A549 (cell line): ENCODE data around the gene PPFIA4. TPM values are rescaled to one million over a fixed set of nuclear protein-coding genes. Genes with fewer than 3 reads are reported as not detected.

Source experiments
- ATAC-seq, 2 experiments: fragments of 200-7000 bp in 1 of 2; fragments of >200 bp in 1 of 2; cut with Nextera tagmentation in 1 of 2; cut with Tn5 transposase in 1 of 2; 3 replicates each; pipeline versions ENCODE4 v1.8.0 to v1.9.1; 2018 to 2020; ENCODE audit warnings: mild to moderate bottlenecking in 1 of 2, moderate library complexity in 1 of 2
- CTCF ChIA-PET: fragments of 300-600 bp; sonication (Branson Sonifier 250); formaldehyde crosslinking; extraction: SDS; loops from one replicate; lab custom pipeline; 2021; ENCODE audit warnings: antibody characterized with exemption, inconsistent platforms; lab: Yijun Ruan, JAX
- POLR2A ChIA-PET: fragments of 350-600 bp; formaldehyde crosslinking; extraction: SDS; loops from one replicate; lab custom pipeline; 2021; ENCODE audit warnings: antibody characterized with exemption, inconsistent platforms; lab: Yijun Ruan, JAX
- DNase-seq, 2 experiments: peaks; one replicate each; pipeline versions ENCODE4 v3.0.0 to v3.0.0-alpha.2; 2011 to 2016; ENCODE audit warnings: low read depth in 1 of 2, low spot score in 1 of 2
- FAIRE-seq: peaks from 2 replicates; lab custom pipeline; 2011; peaks lifted over from hg19 to GRCh38; lab: Jason Lieb, UNC
- H3K27ac ChIP-seq, 2 experiments: fragments of >200 bp; sonication (Bioruptor Twin); formaldehyde crosslinking; 3 replicates each; pipeline ENCODE4 v1.5.1; 2016 to 2017
- H3K4me1 ChIP-seq: fragments of >200 bp; sonication (Bioruptor Twin); formaldehyde crosslinking; 3 replicates; pipeline ENCODE4 v1.6.1; 2016
- H3K4me2 ChIP-seq: fragments of >200 bp; sonication (Bioruptor Twin); formaldehyde crosslinking; 3 replicates; pipeline ENCODE4 v1.6.1; 2016
- H3K4me3 ChIP-seq: fragments of >200 bp; sonication (Bioruptor Twin); formaldehyde crosslinking; 3 replicates; pipeline ENCODE4 v1.5.1; 2016
- H3K9me3 ChIP-seq: fragments of >200 bp; sonication (Bioruptor Twin); formaldehyde crosslinking; 3 replicates; pipeline ENCODE4 v1.6.1; 2016
- CHD2 ChIP-seq: fragments of 150-350 bp; IDR thresholded peaks from 2 replicates; pipeline ENCODE4 v1.6.1; 2014; ENCODE audit warnings: low read length; ENCODE audit not compliant: partially characterized antibody
- ESRRA ChIP-seq: fragments of 150-350 bp; IDR thresholded peaks from 2 replicates; pipeline ENCODE4 v1.6.1; 2014; ENCODE audit warnings: mild to moderate bottlenecking, low read length, borderline replicate concordance
- HDAC2 ChIP-seq: fragments of 200-600 bp; sonication (generic); IDR thresholded peaks from 2 replicates; pipeline ENCODE4 v1.6.1; 2016
- HOXA7 ChIP-seq: fragments of 250-450 bp; sonication (Bioruptor Pico); IDR thresholded peaks from 2 replicates; pipeline ENCODE4 v1.5.0; 2020; ENCODE audit warnings: mild to moderate bottlenecking, moderate library complexity
- HOXB5 ChIP-seq: fragments of 250-450 bp; sonication (Bioruptor Pico); IDR thresholded peaks from 2 replicates; pipeline ENCODE4 v1.5.0; 2020; ENCODE audit warnings: mild to moderate bottlenecking, moderate library complexity
- MAFK ChIP-seq: fragments of 450-650 bp; IDR thresholded peaks from 2 replicates; pipeline ENCODE4 v1.6.1; 2014; ENCODE audit not compliant: partially characterized antibody
- NFE2L2 ChIP-seq: fragments of 150-350 bp; conservative IDR thresholded peaks from 2 replicates; pipeline ENCODE4 v1.6.1; 2014; ENCODE audit warnings: low read length
- NR3C1 ChIP-seq: fragments of >200 bp; sonication (Bioruptor Twin); formaldehyde crosslinking; IDR thresholded peaks from 3 replicates; pipeline ENCODE4 v1.6.1; 2017
- RCOR1 ChIP-seq: fragments of 150-350 bp; IDR thresholded peaks from 2 replicates; pipeline ENCODE4 v1.6.1; 2014; ENCODE audit warnings: antibody characterized with exemption, low read length, low read depth
- RNF2 ChIP-seq: fragments of 200-600 bp; sonication (generic); IDR thresholded peaks from 2 replicates; pipeline ENCODE4 v1.6.1; 2016; ENCODE audit warnings: low read depth, mild to moderate bottlenecking, antibody characterized with exemption, moderate library complexity, borderline replicate concordance
- SMC3 ChIP-seq: fragments of >200 bp; sonication (Bioruptor Twin); formaldehyde crosslinking; IDR thresholded peaks from 3 replicates; pipeline ENCODE4 v1.6.1; 2018; ENCODE audit warnings: inconsistent platforms
- TFCP2L1 ChIP-seq: fragments of 250-450 bp; sonication (Bioruptor Pico); IDR thresholded peaks from 2 replicates; pipeline ENCODE4 v1.5.0; 2021; ENCODE audit warnings: mild to moderate bottlenecking
- ZSCAN20 ChIP-seq: fragments of 250-450 bp; sonication (Bioruptor Pico); IDR thresholded peaks from 2 replicates; pipeline ENCODE4 v1.8.0; 2022; ENCODE audit warnings: mild to moderate bottlenecking, moderate library complexity
- WGBS: methylation state at CpG from one replicate; pipeline ENCODE4 v1.1.6; 2017; ENCODE audit errors: missing lambda C conversion rate; 5-methylcytosine and 5-hydroxymethylcytosine counted together
- polyA plus RNA-seq, 4 experiments: library from polyadenylated mRNA; depleted of rRNA in 3 of 4; stranded (reverse); fragments of >200 nt; fragmentation: RNase III in 1 of 4; extraction: RNeasy Plus Mini Kit Qiagen cat#74134 plus additional on column Dnase treatment in 1 of 4; gene quantifications; 2 replicates in 3 of 4; 3 replicates in 1 of 4; pipeline ENCODE4 v1.2.3, GENCODE V29; 2011 to 2017
- TF ChIP-seq, protein P1 (sequence below): fragments of 200-600 bp; sonication (generic); IDR thresholded peaks from 2 replicates; pipeline ENCODE4 v1.6.1; 2016; ENCODE audit warnings: antibody characterized with exemption, mild to moderate bottlenecking, moderate library complexity
- TF ChIP-seq, protein P2 (sequence below): fragments of >200 bp; sonication (Bioruptor Twin); formaldehyde crosslinking; IDR thresholded peaks from 3 replicates; pipeline ENCODE4 v1.5.1; 2016
- TF ChIP-seq, protein P3 (sequence below): fragments of 450-650 bp; IDR thresholded peaks from 2 replicates; pipeline ENCODE4 v1.6.1; 2014; ENCODE audit warnings: antibody characterized with exemption

PPFIA4 gene
- polyA plus RNA-seq, 2 of the 4 experiments (the other 2 are of a cell fraction), result 0.47 to 0.63 TPM

DNA sequence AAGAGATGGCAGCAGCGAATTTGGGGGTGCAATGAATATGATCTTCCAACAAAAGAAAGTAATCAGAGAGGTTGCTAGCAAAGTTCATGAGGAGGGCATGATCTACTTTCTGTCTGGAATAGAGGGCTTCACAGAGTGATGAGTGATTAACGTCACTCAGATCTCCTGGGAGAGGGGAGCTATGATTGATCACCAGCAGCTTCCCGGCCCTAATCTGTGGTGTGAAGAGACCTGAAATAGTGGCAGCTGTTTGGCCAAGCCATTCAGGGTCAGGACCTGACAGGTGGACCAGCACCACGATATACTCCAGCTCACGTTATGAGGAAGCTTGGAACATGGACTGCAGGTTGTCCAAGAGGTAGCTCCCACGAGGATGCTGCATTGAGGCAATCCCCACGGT, 39.0 kb upstream of the PPFIA4 start:
- no peaks in the 10 kb centered on the region for H3K4me1 ChIP-seq
- POLR2A ChIA-PET, result no interaction called here
- no peak for TF ChIP-seq HDAC2
- no peak for TF ChIP-seq NFE2L2
- DNase-seq (no peak), ATAC-seq (no peak), FAIRE-seq (no peak)
- no peak overlapping the region for H3K4me3 ChIP-seq
- no peak overlapping the region for H3K4me2 ChIP-seq
- no peaks in the 10 kb centered on the region for H3K9me3 ChIP-seq
- H3K27ac ChIP-seq, result no peak overlapping the region
- CTCF ChIA-PET, result interaction anchor here (1.1 to 3.3 kb wide), 5 partner anchors 8 to 35 kb away, joined by 3 to 28 read pairs (median 6); partner anchors contain the start of gene TMEM183A
- WGBS, result 31% methylated on average over 7 of the region's 7 CpGs

DNA sequence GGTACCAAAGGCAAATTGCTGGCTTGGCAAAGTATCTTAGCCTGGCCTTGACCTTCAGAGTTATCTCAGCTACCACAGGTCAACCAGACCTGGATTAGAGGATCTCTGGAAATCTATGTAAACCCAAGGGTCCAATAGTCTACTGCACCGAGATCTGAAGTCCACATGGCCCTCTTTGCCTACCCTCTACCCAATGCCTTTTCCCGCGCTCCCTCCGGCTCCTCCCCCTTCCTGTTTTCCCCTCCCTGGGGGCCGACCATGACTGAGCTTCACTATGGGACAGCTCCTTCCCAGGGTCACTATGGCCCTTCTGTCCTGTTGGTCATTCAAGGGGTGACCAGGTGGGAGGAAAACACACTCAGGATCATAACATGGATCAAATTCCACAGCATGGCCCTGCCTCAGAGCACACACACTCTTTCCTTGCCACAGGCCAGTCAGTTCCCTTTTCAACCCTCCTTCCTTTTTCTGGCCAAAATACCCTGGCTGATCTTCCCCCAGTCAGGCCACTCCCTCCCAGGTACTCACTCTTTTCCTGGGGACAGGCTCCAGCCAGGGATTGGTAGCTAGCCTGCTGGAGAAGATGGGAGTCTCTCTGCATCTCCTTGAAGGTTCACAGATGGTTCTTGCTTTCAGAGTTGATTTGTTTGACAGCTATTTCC, 38.2 kb upstream of the PPFIA4 start:
- Histone ChIP-seq H3K4me2 (no peak overlapping the region), H3K9me3 (no peaks in the 10 kb centered on the region), H3K4me3 (no peak overlapping the region), H3K27ac (no peak overlapping the region), H3K4me1 (no peaks in the 10 kb centered on the region)
- CTCF ChIA-PET, result interaction anchor here (0.6 to 3.3 kb wide), 7 partner anchors 9 to 268 kb away, joined by 3 to 28 read pairs (median 5); partner anchors contain the start of gene TMEM183A
- ATAC-seq, result no peak; a peak in 1 of 6 replicates
- no peak for FAIRE-seq
- 78% methylated on average over 5 of the region's 5 CpGs for WGBS
- DNase-seq, result no peak
- TF ChIP-seq CHD2 (no peak), MAFK (no peak), RCOR1 (no peak), NR3C1 (no peak), HOXA7 (CRISPR knock-in tag) (no peak), RNF2 (no peak), ZSCAN20 (CRISPR knock-in tag) (no peak), TFCP2L1 (CRISPR knock-in tag) (no peak), ESRRA (no peak), HOXB5 (CRISPR knock-in tag) (no peak)
- TF ChIP-seq, protein P1, sequence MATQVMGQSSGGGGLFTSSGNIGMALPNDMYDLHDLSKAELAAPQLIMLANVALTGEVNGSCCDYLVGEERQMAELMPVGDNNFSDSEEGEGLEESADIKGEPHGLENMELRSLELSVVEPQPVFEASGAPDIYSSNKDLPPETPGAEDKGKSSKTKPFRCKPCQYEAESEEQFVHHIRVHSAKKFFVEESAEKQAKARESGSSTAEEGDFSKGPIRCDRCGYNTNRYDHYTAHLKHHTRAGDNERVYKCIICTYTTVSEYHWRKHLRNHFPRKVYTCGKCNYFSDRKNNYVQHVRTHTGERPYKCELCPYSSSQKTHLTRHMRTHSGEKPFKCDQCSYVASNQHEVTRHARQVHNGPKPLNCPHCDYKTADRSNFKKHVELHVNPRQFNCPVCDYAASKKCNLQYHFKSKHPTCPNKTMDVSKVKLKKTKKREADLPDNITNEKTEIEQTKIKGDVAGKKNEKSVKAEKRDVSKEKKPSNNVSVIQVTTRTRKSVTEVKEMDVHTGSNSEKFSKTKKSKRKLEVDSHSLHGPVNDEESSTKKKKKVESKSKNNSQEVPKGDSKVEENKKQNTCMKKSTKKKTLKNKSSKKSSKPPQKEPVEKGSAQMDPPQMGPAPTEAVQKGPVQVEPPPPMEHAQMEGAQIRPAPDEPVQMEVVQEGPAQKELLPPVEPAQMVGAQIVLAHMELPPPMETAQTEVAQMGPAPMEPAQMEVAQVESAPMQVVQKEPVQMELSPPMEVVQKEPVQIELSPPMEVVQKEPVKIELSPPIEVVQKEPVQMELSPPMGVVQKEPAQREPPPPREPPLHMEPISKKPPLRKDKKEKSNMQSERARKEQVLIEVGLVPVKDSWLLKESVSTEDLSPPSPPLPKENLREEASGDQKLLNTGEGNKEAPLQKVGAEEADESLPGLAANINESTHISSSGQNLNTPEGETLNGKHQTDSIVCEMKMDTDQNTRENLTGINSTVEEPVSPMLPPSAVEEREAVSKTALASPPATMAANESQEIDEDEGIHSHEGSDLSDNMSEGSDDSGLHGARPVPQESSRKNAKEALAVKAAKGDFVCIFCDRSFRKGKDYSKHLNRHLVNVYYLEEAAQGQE, result no peak
- TF ChIP-seq, protein P2, sequence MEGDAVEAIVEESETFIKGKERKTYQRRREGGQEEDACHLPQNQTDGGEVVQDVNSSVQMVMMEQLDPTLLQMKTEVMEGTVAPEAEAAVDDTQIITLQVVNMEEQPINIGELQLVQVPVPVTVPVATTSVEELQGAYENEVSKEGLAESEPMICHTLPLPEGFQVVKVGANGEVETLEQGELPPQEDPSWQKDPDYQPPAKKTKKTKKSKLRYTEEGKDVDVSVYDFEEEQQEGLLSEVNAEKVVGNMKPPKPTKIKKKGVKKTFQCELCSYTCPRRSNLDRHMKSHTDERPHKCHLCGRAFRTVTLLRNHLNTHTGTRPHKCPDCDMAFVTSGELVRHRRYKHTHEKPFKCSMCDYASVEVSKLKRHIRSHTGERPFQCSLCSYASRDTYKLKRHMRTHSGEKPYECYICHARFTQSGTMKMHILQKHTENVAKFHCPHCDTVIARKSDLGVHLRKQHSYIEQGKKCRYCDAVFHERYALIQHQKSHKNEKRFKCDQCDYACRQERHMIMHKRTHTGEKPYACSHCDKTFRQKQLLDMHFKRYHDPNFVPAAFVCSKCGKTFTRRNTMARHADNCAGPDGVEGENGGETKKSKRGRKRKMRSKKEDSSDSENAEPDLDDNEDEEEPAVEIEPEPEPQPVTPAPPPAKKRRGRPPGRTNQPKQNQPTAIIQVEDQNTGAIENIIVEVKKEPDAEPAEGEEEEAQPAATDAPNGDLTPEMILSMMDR, result no peak
- TF ChIP-seq, protein P3, sequence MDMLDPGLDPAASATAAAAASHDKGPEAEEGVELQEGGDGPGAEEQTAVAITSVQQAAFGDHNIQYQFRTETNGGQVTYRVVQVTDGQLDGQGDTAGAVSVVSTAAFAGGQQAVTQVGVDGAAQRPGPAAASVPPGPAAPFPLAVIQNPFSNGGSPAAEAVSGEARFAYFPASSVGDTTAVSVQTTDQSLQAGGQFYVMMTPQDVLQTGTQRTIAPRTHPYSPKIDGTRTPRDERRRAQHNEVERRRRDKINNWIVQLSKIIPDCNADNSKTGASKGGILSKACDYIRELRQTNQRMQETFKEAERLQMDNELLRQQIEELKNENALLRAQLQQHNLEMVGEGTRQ, result no peak
- POLR2A ChIA-PET, result no interaction called here

DNA sequence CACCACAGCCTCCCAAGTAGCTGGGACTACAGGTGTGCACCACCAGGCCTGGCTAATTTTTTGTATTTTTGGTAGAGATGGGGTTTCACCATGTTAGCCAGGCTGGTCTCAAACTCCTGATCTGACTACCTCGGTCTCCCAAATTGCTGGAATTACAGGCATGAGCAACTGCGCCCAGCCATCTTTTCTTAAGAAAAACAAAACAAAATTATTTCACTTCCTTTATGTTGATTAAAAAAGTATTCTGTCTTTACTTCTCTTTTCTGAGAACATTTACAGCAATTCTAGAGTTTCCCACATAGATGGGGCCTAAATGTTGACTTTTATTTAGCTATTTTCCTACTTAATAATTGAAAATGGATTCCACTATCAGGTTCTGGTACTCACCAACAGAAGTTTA, 36.4 kb upstream of the PPFIA4 start:
- TF ChIP-seq NR3C1, result no peak
- no peak for TF ChIP-seq SMC3
- FAIRE-seq, result no peak
- no peaks in the 10 kb centered on the region for H3K4me1 ChIP-seq
- ChIA-PET POLR2A (no interaction called here), CTCF (interaction anchor here (0.7 to 2.5 kb wide), 7 partner anchors 9 to 812 kb away, joined by 3 to 18 read pairs (median 4); no protein-coding TSS in a partner anchor)
- no peak overlapping the region for H3K4me2 ChIP-seq
- no peak overlapping the region for H3K4me3 ChIP-seq
- no peaks in the 10 kb centered on the region for H3K9me3 ChIP-seq
- H3K27ac ChIP-seq, result no peak overlapping the region
- no peak for DNase-seq
- ATAC-seq, result no peak
- WGBS, result 77% methylated on average over 2 of the region's 2 CpGs
